HG03575 (cell line): ENCODE measurements around the gene UTF1.

Experiments used
- ATAC-seq: cut with Tn5 transposase; IDR thresholded peaks from one replicate; pipeline ENCODE4 v1.9.1; 2021; ENCODE audit not compliant: unreplicated experiment, insufficient number of reproducible peaks, low FRiP score; ENCODE audit errors: extremely low read depth

The UTF1 gene

DNA sequence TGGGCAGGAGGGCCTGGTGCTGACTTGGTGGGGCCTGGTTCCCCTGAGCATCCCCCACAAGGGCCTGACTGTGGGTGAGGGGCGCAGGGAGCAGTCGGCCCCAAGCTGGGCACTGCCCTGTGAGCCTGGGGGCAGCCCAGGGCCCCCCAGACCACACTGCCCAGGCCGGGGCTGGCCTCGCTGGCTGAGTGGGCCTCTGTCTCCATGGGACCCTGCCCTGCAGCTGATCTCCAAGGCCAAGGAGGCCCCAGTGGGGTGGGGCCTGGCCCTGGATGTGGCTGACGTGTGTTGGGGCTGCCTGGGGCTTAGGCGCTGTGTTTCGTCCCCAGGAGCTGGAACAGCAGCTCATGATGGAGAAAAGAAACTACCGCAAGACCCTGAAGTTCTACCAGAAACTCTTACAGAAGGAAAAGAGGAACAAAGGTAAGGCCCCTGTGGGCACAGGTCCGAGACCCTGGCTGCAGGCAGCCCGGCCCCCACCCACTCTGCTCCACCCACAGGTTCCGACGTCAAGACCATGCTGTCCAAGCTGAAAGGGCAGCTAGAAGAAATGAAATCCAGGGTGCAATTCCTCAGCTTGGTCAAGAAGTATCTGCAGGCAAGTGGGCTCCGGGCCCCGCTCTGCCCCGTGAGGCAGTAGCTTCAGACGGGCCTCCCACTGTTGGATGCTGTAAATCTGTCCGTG lies 23.5 kb upstream of the UTF1 start:
- no peak for ATAC-seq

DNA sequence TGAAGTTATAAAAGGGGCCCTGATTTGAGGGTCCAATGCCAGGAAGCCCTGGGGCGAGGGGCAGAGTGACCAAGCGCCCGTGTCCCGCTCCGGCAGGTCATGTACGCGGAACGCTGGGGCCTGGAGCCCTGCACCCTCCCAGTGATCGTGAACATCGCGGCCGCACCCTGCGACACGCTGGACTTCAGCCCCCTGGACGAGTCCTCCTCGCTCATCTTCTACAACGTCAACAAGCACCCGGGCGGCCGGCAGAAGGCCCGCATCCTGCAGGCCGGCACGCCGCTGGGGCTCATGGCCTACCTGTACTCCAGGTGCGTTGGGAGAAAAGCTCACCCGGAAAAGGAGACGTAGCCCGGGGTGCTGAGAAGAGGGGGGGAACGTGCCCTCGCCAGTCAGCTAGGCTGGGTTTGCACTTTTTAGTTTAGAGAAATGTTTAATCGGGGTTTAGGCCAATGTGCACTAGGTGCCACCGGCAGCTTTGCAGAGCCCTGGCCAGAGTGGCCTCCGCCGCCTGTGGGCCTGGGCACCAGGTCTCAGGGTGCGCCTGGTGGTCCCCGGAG lies 22.9 kb upstream of the UTF1 start:
- no peak for ATAC-seq

DNA sequence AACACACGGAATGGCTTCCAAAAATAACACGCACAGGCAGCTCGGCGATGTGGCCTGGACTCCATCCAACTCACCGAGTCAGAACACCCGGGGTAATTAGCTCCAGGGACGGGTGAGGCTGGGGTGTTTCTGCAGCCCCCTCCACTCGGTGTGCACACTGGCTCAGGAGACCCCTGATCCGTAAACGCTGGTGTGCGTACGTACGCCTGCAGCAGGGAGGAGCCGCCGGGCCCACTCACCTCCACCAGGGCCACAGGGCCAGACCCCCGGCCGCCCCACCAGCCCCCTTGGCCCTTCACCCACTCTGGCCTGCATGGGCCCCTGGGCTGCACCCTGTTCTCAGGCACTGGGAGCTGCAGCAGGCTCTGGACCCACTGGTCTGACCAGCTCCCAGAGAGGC lies 22.4 kb upstream of the UTF1 start:
- no peak for ATAC-seq

- no peak for ATAC-seq
Measured at GRCh38 chr10:133208466-133208865, 21.6 kb upstream of the UTF1 start.

DNA sequence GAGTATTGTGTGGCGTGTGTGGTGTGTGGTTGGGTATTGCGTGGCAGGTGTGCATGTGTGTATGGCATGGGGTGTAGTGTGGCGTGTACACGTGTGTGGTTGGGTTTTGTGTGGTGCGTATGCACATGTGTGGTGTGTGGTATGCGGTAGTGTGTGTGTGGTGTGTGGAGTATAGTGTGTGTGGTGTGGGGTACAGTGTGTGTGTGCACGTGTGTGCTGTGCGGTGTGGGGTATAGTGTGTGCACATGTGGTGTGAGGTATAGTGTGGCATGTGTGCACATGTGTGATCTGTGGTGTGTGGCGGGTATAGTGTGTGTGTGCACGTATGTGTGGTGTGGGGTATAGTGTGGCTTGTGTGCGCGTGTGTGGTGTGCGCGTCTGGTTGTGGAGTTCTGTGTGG lies 20.9 kb upstream of the UTF1 start:
- no peak for ATAC-seq

DNA sequence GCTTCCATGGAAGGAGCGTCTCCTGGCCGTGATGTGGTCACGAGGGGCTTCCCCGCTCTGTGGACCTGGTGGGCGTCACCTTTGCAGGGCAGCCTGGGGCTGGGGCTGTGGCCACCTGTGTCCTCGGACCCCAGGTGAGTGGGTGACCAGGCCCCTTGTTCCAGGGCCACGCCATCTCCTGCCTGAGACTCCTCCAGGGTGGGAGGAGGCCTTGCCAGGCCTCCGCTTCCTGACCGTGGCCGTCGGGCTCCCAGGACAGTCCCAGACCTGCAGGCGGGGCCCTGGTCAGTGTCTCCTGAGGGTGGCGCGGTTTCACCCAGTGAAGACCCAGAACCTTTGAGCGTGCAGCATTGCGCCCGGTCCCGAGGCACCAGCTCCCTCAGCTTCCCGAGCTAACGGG lies 20.4 kb upstream of the UTF1 start:
- no peak for ATAC-seq

DNA sequence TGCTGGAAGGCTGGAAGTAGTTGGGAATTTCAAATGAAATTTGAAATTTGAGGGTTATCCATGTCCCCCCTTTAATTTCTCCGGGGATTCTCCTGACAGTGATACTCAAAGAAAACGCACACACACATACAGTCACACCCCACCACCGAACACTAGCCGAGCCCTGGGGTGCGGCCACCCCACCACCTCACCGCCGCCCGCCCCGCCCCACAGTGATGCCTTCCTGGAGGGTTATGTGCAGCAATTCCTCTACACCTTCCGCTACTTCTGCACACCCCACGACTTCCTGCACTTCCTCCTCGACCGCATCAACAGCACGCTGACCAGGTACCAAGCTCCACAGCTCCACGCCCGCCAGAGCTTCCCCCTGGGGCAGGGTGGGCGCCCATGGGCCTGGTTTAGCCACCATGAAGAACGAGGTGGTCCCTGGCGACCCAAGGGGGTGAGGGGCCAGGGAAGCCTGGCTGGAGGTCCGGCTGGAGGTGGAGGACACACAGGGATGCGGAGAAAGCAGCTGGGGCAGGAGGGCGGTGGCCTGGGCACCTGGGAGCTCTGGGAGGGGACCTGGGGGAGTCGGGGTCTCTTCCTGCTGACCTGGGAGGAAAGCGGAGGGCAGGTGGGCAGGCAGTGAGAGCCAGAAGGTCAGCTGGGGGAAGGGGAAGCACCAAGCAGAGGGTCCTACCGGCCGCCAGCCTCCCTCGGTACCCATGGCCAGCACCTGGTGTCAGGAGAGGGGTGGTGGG lies 19.4 kb upstream of the UTF1 start:
- ATAC-seq: no peak

GRCh38 chr10:133211141-133211830 lies 18.7 kb upstream of the UTF1 start:
- no peak for ATAC-seq

DNA sequence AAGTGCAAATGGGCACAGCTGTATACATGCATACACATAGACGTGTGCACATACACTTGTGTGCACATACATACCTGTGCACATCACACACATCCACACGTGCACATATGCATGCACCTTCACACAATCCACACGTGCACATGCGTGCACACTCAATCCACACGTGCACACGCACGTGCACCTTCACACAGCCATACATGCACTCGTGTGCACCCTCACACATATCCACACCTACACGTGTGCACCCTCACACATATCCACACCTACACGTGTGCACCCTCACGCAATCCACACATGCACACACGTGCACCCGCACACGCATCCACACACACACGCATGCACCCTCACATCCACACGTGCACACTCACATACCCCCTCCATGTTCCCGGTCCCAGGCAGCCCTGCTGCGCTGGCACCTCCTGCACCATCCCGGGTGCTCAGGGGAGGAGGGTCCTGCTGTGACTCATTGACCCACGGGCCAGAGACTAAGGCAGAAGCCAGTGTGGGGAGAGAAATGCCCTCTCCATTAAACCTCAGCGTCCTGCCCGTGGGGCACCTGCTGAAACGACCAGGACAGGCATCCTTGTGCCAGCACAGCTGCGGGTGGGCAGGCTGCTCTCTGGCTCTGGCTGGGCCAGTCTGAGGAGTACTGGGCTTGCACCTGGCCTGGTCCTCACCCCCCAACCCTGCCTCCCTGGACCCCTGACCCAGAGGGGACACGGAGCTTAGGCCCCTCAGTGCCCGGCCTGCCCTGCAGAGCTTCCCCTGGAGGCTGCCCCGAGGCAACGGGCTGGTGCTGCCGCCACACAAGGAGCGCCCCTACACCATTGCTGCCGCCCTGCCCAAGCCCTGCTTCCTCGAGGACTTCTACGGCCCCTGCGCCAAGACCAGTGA lies 17.8 kb upstream of the UTF1 start:
- ATAC-seq: no peak

DNA sequence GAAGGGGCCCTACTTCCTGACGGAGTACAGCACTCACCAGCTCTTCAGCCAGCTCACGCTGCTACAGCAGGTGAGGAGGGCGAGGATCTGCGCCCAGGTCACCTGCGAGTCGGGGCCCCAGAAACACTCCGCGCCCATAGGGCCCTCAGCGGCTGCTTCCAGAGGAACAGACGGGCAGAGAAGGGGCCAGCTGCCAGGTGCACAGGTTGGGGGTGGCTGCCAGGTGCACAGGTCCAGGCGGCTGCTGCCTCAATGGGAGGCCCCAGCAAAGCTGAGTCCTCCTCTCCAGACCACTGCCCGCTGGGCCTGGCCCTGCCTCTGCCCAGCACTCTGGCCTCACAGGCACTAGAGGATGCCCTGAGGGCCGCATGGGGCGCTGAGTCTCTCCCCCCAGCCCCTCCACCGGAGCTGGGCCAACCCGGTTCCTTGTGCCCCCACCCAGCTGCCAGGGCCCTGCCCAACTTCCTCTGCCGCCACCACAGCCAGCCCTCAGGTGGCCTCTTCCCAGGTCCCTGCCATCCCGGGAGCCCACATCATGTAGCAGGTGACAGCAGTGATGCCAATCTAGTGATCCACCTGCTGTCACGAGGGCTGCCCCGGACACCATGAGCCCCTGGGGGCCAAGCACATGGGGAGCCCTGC lies 17.0 kb upstream of the UTF1 start:
- no peak for ATAC-seq

DNA sequence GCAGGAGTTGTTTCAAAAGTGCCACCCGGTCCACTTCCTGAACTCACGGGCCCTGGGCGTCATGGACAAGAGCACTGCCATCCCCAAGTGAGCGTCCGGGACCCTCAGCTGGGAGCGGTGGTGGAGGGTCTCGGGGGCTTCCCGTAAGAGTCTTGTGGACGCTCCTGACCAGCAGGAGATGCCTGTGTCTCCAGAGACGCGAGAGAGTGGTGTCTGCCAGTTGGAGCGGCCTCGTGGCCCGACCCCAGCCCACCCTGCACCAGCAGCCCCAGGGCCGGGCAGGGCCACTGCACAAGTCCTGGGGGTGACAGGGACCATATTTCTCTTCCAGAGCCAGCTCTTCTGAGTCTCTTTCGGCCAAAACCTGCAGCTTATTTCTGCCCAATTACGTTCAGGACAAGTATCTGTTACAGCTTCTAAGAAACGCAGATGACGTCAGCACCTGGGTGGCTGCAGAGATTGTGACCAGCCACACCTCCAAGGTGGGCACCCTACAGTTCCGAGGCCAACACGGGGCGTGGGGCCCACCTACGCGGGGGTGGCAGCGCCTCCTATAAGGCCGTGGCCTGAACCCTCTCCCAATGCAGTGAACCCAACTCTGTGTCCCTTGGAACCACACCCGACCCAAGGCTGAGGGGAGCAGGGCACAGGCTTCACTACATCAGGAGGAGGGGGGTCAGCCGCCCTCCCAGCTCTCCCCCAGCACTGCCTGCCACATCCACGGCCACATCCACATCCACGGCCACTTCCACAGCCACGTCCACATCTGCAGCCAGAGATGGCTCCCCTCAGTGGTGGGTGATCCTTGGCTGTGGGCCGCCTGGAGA lies 16.2 kb upstream of the UTF1 start:
- ATAC-seq: no peak

DNA sequence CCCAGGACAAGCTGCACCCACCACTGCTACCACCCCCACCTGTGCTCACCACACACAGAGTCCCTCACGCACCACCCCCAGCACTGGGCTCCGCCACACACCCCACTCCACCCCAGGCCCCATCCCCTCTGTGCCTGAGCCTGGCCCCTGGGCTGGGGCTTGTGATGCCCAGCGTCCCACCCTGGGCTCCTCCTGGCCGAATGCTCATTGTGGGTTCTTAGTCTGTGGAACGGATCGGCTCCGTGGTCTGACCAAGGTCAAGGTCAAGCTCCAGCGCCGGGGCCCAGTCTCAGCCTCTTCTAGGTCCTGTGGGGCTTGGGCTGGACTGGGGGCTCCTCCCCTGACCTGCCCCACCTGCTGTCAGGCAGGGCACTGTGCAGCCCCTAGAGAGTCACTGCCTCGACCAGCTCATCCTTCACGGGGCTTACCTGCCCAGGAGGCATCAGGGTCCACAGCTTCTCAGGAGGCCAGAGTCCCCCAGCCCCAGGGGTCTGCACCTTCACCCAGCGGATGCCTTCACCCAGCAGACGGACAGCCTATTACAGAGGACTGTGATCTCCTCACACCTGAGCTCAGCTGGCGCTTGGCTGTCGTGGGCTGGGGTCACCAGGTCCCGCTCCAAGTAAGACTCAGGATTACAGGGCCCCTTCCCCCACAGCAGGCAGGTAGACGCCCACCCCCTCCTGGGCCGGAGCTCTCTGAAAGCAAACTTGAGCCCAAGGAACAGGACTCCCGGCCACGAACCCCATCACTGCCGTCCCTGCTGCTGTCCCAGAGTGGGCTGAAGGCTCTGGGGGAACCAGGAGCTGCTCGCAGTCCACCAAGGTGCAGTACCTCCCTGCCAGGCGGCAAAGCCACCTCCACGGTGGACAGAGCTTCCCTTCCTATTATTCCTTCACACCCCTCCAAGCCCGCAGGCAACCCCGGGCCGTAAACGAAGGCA lies 15.3 kb upstream of the UTF1 start:
- no peak for ATAC-seq

DNA sequence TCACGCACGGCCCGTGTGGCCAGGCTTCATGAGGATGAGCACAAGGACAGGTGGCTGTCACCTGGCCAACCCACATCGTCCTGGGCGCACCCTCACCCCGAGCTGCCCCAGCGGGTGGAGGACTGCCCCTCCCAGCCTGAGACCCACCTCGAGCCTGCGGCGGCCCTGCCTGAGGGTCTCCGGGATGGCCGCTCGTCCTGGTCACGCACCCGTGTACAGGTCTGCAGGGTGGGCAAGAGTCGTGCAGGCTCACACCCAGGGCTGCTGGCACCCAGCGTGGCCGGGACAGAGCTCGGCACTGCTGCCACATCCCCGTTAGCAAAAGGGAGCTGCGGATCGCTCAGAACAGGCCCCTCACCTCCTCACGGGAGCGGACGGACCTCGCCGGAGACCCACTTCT lies 14.4 kb upstream of the UTF1 start:
- no peak for ATAC-seq

DNA sequence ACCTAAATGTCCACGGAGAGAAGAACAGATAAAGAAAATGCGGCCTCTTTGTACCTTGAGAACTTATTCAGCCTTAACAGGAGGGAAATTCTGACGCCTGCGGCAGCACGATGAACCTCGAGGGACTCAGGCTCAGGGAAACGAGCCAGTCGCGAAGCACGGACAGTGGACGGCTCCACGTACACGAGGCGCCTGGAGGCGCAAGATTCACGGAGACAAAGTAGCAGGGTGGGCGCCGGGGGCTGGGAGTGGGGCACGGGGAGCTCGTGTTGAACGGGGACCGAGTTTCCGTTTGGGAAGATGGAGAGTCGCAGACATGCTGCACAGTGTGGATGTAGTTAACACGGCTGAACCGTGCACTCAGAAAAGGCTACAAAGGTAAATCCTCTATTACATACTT lies 13.2 kb upstream of the UTF1 start:
- ATAC-seq: no peak

- no peak for ATAC-seq
Measured at GRCh38 chr10:133217800-133218589, 12.0 kb upstream of the UTF1 start.

GRCh38 chr10:133218891-133219290 lies 11.1 kb upstream of the UTF1 start:
- ATAC-seq: no peak
